EH (cell line): ENCODE results near the gene OR10C1.
"Not testable (repeated sequence)": the region's sequence is repeated elsewhere in the genome, so short reads cannot be mapped to it uniquely, and the experiment has no call there.

Source experiments
- DNase-seq: peaks from one replicate; pipeline ENCODE4 v3.0.0-alpha.2; 2015; ENCODE audit warnings: low read depth

The OR10C1 gene, protein sequence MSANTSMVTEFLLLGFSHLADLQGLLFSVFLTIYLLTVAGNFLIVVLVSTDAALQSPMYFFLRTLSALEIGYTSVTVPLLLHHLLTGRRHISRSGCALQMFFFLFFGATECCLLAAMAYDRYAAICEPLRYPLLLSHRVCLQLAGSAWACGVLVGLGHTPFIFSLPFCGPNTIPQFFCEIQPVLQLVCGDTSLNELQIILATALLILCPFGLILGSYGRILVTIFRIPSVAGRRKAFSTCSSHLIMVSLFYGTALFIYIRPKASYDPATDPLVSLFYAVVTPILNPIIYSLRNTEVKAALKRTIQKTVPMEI

GRCh38 chr6:29439006-29439405 lies at the start of gene OR10C1:
TSS of gene OR10C1 (plus strand) at chr6:29439306. CDS start at chr6:29440016, 710 bp downstream.
- DNase-seq: no peak

GRCh38 chr6:29395331-29395730 lies 43.8 kb upstream of the OR10C1 start, which contains the start of gene OR12D2:
TSS of gene OR12D2 (plus strand) at chr6:29395631. CDS start at chr6:29396700, 1,069 bp downstream.
- DNase-seq: no peak

- no peak for DNase-seq
Measured at GRCh38 chr6:29399525-29399924, 39.6 kb upstream of the OR10C1 start.

GRCh38 chr6:29403801-29404200 lies 35.3 kb upstream of the OR10C1 start:
- DNase-seq: no peak

- no peak for DNase-seq
Measured at GRCh38 chr6:29414588-29414987, 24.5 kb upstream of the OR10C1 start, which contains the start of gene OR12D1. TSS of gene OR12D1 (plus strand) at chr6:29414928.

DNA sequence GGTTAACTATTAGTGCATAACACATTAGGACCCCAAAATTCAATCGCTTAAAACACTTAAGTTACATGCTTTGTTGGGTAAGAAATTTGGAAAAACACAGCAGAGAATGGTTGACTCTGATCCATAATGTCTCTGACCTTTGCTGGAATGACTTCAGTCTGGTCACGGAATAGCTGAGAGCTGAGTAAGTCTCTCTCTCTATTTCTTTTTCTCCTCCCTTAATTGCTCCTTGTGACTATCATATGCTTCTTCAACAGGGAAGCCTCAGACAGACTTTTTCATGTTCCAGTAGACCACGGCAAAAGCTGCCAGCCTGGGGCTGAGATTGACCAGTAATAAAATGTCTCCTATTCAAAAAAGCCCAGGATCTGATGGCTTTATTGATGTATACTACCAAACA lies 19.6 kb upstream of the OR10C1 start:
- DNase-seq: no peak

DNA sequence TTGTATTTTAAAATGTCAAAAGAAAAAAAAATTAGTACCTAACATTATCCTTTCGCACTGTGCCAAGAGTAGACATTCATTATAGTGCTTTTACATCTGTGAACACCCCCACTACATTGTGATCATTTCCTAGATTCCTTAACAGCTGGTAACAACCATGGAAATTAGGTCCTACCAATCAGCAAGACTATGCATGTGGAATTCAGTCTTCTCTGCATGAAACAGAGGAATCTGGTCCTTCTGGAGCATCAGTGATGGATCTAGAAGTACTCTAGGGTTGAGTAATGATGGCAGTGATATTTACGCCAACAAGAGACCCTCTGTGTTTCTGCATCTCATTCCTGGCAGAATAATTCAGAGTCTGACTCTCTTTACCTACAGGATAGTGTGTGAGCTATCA lies 14.9 kb upstream of the OR10C1 start:
- no peak for DNase-seq

GRCh38 chr6:29424575-29424974 lies 14.5 kb upstream of the OR10C1 start:
- no peak for DNase-seq

DNA sequence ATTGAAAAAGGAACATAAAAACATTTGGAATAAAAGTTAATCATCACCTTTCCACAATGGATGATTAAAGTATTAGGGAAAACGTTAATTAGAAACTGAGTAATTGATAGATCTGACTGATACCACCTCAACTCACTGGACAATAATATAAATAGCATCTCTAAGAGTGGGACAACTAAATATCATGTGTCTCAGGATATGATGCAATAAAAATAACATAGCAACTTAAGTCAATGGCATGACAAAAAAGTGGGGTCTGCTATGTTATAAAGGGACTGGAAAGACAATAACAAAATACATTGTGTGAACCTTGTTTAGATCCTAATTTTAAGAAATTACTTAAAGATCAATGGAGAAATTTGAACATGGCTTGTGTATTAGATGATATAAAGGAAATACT lies 14.0 kb upstream of the OR10C1 start:
- no peak for DNase-seq

- no peak for DNase-seq
Measured at GRCh38 chr6:29426654-29427053, 12.5 kb upstream of the OR10C1 start.

DNA sequence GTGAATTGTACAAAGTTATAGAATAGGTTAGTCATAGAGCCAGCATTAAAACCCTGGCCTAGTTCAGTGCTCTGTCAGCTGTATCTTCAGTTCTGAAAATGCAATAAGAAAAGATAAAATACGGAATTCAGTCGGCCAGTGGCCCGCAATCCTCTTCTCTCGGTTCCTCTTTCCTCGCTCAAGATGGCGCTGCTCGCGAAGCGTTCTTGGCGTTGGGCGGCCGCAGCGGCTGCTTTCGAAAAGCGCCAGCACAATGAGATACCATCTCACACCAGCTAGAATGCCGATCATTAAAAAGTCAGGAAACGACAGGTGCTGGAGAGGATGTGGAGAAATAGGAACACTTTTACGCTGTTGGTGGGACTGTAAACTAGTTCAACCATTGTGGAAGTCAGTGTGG lies 2.4 kb upstream of the OR10C1 start:
- not testable (repeated sequence) for DNase-seq

GRCh38 chr6:29442719-29443118 lies 3.6 kb downstream of the OR10C1 start:
- DNase-seq: no peak

- not testable (repeated sequence) for DNase-seq
Measured at GRCh38 chr6:29444031-29444430, 4.9 kb downstream of the OR10C1 start.

DNA sequence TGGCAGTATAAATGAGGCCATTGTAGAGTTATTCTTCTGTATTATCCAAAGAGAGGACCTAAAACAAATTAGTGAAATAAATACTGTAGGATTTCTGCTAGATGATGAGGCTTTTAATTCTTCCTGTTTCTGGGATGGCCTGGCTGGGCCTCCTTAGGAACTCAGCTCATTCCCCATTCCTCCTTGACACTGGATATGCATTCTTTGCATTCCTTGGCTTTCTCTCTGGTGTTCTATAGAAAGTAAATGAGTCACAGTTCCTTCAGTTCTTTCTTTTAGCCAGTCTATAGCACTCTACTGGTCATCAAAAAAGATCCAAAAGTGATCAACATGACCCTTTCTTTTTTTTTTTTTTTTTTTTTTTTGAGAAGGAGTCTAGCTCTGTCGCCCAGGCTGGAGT lies 8.6 kb downstream of the OR10C1 start:
- DNase-seq: no peak

DNA sequence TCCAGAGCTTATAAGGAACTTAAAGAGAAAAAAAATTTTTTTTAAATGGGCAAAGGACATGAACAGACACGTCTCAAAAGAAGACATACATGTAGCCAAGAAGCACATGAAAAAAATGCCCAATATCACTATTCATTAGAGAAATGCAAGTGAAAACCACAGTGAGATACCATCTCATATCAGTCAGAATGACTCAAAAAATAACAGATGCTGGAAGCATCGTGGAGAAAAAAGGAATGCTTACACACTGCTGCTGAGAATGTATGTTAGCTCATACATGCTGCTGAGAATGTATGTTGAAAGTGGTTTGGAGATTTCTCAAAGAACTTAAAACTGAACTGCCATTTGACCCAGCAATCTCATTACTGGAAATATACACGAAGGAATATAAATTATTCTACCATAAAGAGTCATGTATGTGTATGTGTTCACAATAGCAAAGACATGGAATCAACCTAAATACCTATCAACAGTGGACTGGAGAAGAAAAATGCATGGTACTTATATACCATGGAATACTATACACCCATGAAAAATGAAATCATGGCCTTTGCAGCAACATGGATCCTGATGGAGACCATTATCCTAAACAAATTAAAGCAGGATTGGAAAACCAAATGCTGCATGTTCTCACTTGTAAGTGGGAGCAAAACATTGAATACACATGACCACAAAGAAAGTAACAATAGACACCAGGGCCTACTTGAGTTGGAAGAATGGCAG lies 12.5 kb downstream of the OR10C1 start:
- DNase-seq: peak; percentile 3

DNA sequence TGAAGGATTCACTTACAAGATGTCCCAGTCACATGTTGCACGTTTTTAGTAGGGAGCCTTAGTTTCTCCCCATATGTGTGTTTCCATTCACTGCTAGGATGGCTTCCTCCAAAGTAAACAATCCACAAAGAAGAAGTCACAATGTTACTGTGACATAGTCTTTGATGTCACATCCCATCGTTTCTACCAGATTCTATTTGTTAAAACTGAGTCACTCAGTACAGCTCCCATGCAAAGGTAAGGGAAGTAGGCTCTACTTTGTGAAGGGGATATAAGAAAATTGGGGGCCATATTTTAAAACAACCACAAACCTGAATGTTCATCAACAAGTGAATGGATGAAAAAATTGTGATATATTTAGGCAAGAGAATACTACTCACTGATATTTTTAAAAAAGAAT lies 17.9 kb downstream of the OR10C1 start, which contains the start of the genes OR11A1 and OR2H1:
TSS of gene OR11A1 (minus strand) at position 101 of the 400 bp plus-strand sequence. CDS start 29,430 bp downstream, outside the sequence.
TSS of gene OR2H1 (plus strand) at position 185 of the 400 bp plus-strand sequence. CDS start 4,615 bp downstream, outside the sequence.
- no peak for DNase-seq

GRCh38 chr6:29461021-29461814 lies 22.1 kb downstream of the OR10C1 start:
- DNase-seq: no peak

GRCh38 chr6:29462022-29462421 lies 22.9 kb downstream of the OR10C1 start:
- DNase-seq: no peak

DNA sequence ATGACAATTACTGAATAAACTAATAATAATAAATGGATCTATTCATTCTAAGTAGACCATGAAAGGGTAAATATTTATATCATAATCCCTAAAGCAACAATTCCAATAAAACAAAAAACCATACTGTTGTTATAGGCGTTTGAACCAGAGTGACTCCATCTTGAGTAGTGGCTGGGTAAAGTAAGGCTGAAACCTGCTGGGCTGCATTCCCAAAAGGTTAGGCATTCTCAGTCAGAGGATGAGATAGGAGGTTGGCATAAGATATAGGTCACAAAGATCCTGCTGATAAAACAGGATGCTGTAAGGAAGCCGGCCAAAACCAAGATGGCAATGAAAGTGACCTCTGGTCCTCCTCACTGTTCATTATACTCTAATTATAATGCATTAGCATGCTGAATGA lies 26.2 kb downstream of the OR10C1 start:
- DNase-seq: no peak

GRCh38 chr6:29465801-29466200 lies 26.7 kb downstream of the OR10C1 start:
- no peak for DNase-seq

DNA sequence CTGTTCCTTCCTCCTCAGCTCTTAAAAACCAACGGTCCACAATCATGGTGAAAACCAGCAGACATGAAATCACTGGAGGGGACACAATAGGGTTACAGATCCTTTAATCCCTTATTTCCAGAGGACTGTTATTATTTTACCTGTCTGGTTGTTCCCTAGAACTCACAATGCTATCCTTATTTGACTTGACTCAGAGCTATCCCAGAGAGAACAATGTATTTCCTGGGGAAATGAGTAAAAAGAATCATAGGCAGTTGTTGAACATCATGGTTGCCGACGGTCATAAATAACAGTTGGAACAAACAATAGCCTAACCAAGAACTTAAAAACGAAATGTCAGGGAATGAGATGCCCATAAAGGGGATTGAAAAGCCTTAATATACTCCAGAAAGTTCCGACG lies 27.1 kb downstream of the OR10C1 start:
- no peak for DNase-seq

DNA sequence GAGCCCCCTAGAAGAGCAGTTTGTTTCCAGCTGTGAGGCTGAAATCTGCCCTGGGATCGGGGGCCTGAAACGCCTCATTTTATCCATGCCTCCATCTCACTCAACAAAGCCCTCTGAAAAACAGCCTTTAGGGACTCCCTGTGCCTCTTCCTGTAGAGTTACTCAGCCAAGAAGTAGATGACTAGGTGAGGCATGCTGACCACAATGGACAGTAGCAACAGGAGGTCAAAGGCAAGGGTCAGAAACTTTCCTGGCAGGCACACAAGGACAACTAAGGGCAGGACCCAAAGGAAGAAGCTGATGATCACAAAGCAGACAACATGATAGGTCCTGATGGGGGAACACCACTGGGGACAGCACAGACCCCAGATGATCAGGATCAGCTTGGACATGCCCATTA lies 35.9 kb downstream of the OR10C1 start:
- no peak for DNase-seq
